ENCODE data around the gene CCDC85C.

CCDC85C gene

DNA sequence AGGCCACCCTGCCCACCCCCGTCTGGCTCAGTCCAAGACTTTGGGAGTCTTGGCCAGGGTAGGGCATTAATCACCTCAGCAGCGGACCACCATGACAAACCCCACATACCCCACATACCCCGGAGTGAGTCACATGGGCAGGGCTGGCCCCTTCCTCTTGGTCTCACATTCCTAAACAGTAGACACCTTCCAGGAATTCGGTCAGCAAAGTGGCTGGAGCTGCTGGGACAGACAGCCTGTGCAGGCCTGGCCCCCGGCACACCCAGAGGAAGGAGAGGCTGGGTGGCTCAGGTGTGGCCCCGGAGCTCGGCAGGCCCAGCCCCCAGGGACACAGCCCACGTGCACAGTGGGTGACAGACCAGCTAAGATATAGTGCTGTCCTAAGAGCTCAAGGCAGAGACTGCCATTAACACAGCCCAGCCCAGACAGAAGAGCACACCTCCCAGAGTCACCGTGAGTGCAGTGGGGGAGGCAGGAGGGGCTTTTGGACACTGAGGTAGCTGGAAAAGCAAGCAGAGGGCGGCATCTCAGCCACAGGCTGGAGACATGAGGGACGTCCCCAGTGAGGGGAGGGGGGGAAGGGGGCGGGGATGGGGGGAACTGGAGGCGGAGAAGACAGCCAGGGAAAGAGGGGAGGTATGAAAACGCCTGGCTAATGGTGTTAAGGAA lies 24.0 kb downstream of the CCDC85C start:
- TF ChIP-seq, protein P1, sequence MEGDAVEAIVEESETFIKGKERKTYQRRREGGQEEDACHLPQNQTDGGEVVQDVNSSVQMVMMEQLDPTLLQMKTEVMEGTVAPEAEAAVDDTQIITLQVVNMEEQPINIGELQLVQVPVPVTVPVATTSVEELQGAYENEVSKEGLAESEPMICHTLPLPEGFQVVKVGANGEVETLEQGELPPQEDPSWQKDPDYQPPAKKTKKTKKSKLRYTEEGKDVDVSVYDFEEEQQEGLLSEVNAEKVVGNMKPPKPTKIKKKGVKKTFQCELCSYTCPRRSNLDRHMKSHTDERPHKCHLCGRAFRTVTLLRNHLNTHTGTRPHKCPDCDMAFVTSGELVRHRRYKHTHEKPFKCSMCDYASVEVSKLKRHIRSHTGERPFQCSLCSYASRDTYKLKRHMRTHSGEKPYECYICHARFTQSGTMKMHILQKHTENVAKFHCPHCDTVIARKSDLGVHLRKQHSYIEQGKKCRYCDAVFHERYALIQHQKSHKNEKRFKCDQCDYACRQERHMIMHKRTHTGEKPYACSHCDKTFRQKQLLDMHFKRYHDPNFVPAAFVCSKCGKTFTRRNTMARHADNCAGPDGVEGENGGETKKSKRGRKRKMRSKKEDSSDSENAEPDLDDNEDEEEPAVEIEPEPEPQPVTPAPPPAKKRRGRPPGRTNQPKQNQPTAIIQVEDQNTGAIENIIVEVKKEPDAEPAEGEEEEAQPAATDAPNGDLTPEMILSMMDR (IDR thresholded peaks at IDR 0.05; ENCODE audit: low read depth, low read length) = no peak
- no peak overlapping the region for H3K4me3 ChIP-seq (ENCODE audit: low read depth, low read length)

DNA sequence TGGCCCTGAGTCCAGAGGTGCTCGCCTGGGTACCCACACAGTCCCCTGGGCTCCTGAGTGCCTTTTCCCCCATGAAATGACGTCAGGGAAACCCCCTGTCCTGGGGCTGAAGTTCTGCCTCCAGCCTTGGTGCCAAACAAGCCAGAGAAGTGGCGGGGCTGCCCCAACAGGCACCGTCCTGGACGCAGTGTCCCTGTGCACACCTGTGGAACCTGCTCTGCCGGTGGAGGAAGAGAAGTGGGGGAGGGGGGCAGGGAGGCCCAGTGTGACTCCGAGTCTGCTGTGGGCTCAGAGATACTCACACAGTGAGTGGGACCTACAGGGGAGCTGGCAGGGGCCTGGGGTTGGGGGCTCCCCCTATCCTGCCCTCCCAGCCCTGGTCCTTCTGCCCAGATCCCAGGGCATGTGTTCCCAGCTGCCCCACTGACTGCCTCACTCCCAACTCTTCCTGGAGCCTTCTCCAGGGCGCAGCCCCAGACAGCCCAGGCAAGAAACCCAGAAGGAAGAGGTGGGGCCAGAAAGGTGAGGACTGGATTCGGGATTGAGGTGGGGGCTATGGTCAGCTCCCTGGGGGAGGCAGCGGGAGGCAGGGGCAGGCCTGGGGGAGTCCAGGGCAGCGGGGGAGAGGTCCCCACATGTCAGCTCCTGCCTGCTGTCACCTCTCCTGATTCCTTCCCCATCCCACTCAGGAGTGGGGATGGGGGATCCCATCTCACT lies 24.7 kb downstream of the CCDC85C start:
- H3K4me3 ChIP-seq (ENCODE audit: low read depth, low read length) = no peak overlapping the region
- TF ChIP-seq, protein P1 (IDR thresholded peaks at IDR 0.05; ENCODE audit: low read depth, low read length) = no peak

DNA sequence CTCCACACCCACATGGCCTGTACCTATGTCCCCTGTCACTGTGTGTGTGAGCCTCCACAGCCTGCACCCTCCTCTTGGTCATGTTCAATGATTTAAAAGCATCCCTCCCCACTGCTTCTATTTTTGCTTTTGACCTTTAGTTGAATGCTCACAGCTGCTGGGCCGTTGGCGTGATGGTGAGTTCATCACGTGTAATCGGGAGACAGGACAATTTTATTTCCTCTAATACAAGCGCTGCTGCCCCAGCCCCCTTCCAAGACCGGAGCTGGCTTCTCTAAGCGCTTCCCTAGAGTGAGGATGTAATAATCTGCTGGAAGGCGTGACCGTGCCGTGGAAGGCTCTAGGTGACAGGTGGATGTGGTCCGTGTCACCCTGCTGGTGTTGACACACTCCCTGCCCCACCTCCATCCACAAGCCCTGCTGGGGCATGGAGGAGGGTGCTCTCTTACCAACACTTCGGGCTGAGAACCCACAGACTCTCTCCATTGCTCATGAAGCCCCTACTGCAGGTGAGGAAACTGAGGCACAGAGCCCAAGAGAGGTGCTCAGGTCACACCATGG lies 25.4 kb downstream of the CCDC85C start:
- TF ChIP-seq, protein P1 (IDR thresholded peaks at IDR 0.05; ENCODE audit: low read depth, low read length) = no peak
- H3K4me3 ChIP-seq (ENCODE audit: low read depth, low read length) = no peak overlapping the region

DNA sequence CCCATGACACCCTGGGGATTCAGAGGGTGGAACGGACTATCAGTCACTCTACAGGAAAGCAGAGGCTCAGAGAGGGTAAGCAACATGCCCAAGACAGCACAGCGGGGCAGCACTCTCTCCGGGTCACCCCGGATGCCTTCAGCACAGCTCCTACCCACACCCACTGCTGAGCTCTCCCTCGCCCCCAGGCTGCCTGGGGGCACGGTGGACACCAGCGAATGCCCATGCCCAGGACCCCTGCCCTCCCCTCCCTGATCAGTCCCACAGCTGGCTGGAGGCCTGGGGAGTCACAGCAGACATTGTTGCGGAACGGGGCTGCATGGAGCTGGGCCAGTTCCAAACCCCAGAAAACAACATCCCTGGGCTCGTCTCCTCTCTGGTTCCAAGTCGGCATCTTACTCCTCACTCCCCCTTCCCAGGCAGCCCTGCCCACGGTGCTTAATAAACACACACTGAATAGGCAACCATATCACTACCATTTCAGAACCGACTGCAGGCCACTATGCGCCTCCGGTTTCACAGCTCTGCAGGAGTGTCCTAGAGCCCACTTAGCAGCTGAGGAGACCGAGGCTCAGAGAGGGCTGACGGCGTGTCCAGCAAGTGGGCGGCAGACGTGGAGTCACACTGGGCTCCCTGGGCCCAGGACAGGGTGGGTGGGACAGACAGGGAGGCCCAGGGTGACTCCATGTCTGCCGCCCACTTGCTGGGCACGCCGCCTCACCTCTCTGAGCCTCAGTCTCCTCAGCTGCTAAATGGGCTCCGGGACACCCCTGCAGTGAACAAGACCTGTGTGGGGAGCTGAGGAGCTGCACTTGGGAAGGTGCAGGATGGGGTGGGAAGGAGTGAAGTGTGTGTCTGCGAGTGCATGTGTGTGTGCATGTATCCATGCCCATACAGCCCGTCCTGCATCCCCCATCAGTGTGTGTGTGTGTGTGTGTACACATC lies 27.0 kb downstream of the CCDC85C start:
- TF ChIP-seq, protein P1 (IDR thresholded peaks at IDR 0.05; ENCODE audit: low read depth, low read length) = no peak
- H3K4me3 ChIP-seq (ENCODE audit: low read depth, low read length) = no peak overlapping the region

DNA sequence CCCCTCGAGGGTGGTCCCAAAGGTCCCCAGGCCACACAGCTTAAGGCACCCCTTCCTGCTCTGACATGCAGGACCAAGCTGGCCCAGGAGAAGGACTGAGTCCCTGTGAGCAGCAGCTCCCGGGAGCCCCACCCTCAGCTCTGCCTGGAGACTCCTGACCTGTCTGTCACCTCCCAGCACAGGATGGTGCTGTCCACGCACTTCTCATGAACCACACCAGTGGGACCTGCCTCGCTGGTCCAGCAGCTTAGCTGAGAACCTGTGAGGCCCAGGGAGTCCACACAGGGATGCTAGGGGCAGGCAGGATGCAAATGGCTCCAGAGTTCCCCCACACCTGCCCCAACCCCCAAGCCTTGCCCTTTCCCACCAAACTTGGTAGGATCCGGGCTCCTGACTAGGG lies 27.7 kb downstream of the CCDC85C start:
- TF ChIP-seq, protein P1 (IDR thresholded peaks at IDR 0.05; ENCODE audit: low read depth, low read length) = no peak
- no peak overlapping the region for H3K4me3 ChIP-seq (ENCODE audit: low read depth, low read length)

DNA sequence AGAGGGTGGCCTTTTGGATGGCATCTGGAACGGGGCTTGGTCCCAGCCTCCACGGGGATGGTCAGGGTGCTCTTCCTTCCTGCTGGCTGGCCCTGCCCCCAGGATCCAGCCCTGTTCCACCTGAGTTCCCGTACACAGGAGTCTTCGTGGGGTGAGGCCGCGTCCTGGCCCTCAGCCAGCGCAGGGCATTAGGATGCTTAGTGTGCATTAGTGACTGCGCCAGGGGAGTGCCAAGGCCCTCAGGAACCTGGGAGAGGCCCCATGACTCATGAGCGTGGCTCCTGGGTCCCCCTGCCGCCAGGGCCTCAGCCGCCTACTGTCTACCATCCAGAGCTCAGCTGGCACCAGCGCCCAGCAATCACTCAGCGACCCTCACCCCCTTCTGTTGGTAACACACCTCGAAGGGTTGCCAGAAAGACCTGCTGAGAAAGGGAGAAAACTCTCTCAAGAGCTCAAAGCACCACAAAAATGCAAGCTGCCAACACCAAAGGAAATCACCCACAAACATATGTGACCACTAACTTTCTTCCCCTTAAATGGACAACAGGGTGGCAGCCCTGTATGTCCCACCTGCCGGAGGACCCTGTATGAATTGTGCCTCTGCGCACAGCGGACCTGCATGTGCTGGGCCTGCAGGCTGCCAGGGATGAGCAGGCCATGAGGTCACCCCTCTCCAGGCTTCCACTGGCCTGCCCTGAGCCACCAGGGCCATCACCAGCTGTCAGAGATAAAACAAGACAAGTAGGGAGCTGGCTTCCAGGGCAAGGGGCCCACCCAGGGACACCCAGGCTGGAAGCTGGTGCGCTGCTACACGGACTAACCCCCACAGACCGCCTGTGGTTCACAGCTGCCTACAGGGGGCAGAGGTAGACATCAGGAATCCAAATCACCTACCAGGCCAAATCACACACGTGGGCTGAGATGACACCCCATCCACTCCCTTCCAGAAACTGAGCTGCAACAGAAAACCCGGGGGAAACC lies 28.7 kb downstream of the CCDC85C start:
- H3K4me3 ChIP-seq (ENCODE audit: low read depth, low read length) = no peak overlapping the region

More for the DNA sequence above, 28.7 kb downstream of the CCDC85C start:
- TF ChIP-seq, protein P1 (IDR thresholded peaks at IDR 0.05; ENCODE audit: low read depth, low read length) = no peak
